Hematopoietic multipotent progenitor cell treated with erythropoietin and hydrocortisone succinate and interleukin-3 and kit ligand, for 17 days (in vitro differentiated cells): ENCODE measurements around the gene PRKX.
"Not testable (repeated sequence)": the region's sequence is repeated elsewhere in the genome, so short reads cannot be mapped to it uniquely, and the experiment has no call there.

ENCODE experiments used
- DNase-seq: peaks from one replicate; pipeline ENCODE4 v3.0.0-alpha.2; 2015; ENCODE audit warnings: low spot score

Gene PRKX

GRCh38 chrX:3711331-3711917, 2.0 kb downstream of the PRKX start:
- DNase-seq = no peak

GRCh38 chrX:3707673-3708274, 5.7 kb downstream of the PRKX start:
- not testable (repeated sequence) for DNase-seq

- no peak for DNase-seq
These were observed 7.0 kb downstream of the PRKX start for GRCh38 chrX:3706481-3706880.

DNA sequence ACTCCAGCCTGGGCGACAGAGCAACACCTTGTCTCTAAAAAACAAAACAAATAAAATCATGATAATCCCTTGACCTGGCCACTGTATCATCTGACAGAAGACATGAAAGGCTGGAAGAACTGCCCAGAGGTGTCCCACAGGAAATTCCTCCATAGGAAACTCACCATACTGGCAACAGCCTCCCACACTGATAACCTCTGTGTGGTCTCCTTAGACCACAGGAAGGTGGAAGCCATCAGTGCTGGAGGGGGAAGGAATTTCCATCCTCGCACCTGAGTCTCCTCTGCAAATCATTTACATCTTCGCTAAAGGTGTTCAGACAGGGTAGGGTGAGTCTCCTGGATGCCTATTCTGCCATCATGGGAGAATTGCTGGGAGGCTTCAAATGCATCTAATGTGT, 10.2 kb downstream of the PRKX start:
- not testable (repeated sequence) for DNase-seq

- DNase-seq = not testable (repeated sequence)
These were observed 11.4 kb downstream of the PRKX start for GRCh38 chrX:3702095-3702494.

- not testable (repeated sequence) for DNase-seq
These were observed 12.0 kb downstream of the PRKX start for GRCh38 chrX:3701445-3701928.

DNA sequence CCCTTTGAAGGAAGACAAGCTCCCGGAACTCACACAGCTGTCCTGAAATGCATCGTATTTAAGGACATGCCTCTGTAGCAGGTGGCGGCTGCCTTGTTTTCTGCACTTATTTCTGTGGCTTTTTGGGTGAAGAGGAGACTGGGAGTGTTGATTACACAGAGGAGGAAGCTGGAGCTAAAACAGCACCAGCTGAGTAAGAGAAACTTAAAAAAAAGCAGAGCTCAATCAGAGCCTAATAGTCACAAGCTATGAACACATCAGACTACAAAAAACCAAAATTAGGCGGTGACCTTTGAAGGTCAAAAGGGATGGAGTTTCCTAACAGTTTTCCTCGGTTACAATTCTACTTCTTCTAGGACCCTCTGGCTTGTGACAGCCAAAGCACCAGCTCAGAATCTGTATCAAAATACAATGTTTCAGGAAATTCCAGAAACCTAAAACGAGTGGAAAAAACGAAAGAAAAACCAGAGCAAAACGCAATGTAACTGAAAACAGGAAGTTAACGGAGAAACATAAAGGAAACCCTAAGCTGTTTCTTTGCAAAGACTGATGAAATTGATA, 13.5 kb downstream of the PRKX start:
- DNase-seq = no peak

DNA sequence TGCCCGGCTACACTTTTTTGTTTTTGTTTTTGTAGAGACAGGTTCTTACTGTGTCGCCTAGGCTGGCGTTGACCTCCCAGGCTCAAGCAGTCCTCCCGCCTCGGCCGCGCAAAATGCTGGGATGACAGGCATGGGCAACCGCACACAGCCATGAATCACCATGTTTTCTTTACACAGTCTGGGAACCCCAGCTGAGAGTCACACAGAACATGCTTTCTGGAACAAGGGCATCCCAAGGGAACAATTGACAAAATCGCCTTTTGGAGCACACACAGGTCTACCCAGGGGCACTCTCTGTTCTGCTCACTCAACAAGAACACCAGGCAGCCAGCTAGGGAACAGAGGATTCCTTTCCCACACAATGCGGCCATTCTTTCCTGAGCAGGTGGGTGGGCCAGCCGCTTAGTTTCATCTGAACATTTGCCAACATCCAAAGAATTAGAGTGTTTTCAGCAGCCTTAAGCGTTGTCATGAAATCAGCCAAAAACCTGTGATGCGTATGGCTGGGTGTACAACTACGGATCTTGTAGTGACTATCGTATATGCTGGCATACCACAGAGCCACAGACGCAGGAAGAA, 15.7 kb downstream of the PRKX start:
- DNase-seq = no peak

- DNase-seq = no peak
These were observed 16.2 kb downstream of the PRKX start for GRCh38 chrX:3697220-3697684.

- DNase-seq = no peak
These were observed 17.9 kb downstream of the PRKX start for GRCh38 chrX:3695536-3695935.

GRCh38 chrX:3690140-3690539, 23.3 kb downstream of the PRKX start:
- no peak for DNase-seq

GRCh38 chrX:3683236-3683635, 30.2 kb downstream of the PRKX start:
- DNase-seq = not testable (repeated sequence)

DNA sequence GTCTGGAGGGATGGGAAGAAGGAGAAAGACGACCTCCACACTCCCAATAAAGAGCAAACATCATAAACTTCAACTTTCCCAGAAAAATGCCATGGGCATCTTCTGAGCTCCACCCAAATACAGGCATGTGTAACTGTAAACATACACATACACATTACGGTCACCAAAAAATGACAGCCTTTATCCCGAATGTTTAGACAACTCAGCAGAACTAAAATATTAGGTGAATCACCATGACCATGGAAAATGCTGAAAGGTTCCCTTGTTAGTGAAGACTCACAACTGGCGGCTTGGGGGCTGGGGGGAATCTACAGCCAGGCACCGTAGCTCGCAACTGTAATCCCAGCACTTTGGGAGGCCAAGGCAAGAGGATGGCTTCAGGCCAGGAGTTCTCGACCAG, 33.0 kb downstream of the PRKX start:
- no peak for DNase-seq

GRCh38 chrX:3679669-3680068, 33.8 kb downstream of the PRKX start:
- no peak for DNase-seq

GRCh38 chrX:3678328-3678727, 35.1 kb downstream of the PRKX start:
- no peak for DNase-seq

DNA sequence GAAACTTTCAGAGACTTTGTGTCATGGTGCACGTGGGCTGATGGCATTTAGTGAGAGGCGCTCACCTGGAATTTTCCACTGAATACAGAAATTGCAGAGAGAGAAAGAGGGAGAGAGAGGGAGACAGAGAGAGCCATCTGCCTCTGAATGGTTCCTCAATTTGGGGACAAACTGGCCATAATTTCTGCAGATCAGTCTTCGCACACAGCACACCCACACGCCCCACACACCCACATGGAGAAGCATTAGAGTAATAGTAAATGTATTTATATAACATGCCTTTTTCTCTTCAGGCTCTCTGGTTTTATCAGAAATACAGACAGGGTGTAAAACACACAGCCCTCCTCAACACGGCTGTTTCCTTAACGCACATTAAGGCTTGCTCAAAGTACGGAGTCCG, 38.6 kb downstream of the PRKX start:
- no peak for DNase-seq

DNA sequence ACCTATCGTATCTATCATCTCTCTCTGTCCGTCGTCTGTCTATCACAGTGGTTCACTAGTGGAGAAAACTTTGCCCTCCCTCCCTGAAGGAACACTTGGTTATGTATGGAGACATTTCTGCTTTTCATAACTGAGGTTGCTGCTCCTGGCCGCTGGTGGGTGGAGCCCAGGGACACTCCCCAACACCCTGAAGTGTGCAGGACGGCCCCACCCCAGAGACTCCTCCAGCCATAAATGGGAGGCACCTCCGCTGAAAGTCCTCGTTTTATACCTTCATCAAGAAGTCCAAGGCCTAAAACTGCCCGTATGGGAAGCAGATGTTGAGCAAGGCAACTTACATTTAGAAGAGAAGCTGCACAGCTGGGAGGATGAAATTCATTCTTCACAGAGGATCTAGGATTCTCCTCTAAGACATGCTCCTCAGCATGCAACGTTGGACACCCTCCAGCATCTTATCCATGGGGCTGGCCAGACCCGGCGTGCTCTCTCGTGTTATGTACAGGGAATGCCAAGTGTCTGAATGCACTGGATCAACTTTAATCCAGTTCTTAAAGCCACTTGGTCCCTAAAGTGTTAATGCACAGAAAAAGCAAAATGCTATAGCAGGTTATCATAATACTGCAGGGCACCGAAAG, 43.5 kb downstream of the PRKX start:
- no peak for DNase-seq

- no peak for DNase-seq
These were observed 46.5 kb downstream of the PRKX start for GRCh38 chrX:3666975-3667374.

DNA sequence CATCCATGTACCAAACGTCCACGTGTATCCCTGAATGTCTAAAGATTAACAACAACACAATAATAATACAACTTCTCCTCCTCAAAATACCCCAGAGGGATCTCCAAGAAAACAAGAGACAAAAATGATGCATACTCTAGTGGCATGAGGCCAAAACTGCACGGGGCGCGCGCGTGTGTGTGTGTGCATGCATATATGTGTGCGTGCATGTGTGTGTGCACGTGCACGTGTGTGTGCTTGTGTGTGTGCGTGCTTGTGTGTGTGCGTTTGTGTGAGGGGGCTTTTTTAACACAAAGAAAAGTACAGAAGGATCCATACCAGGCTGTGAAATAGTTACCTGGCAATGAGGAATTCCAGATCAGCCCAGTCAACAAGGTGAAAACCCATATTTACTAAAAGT, 48.5 kb downstream of the PRKX start:
- DNase-seq = no peak

- DNase-seq = not testable (repeated sequence)
These were observed 49.7 kb downstream of the PRKX start for GRCh38 chrX:3663576-3664250.

GRCh38 chrX:3659761-3660160, 53.7 kb downstream of the PRKX start:
- DNase-seq = no peak

DNA sequence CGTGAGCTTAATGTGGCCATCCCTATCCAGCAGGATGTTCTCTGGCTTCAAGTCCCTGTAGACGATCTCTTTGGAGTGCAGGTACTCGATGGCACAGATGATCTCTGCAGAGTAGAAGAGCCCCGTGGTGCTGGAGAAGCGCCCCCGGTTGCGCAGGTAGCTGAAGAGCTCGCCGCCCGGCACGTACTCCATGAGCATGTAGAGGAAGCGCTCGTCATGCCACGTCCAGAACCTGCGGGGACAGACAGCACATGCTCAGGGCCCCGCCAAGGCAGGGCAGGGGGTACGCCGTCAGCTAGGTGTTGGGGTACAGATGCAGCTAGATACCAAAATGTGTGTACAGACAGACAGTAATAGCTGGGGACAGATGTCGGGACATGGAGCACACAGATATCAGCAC, 58.3 kb downstream of the PRKX start:
- DNase-seq = no peak
